ENCODE measurements around the gene SMARCD1. TPM values are rescaled to one million over a fixed set of nuclear protein-coding genes. Genes with fewer than 3 reads are reported as not detected.
A peak's percentile ranks its signal among the peaks of the same experiment; 100 is the strongest.

SMARCD1 gene
- total RNA-seq, 1 experiment from 2014 or later = 152 TPM

- H4K91ac ChIP-seq (ENCODE audit: insufficient read length, low read depth, low read length) = no peak overlapping the region
- H3K9ac ChIP-seq (ENCODE audit: extremely low read depth, insufficient read length, low read length) = no peak overlapping the region
- H3K23ac ChIP-seq (ENCODE audit: insufficient read length, low read depth, low read length) = no peak overlapping the region
- no peak overlapping the region for H4K8ac ChIP-seq (replicated peaks; ENCODE audit: insufficient read length, low read depth, low read length)
- H2BK12ac ChIP-seq (ENCODE audit: insufficient read length, low read depth, low read length) = no peak overlapping the region
- Mint-ChIP-seq H3K27me3 (ENCODE audit: low read depth) (peaks cover 95% of the 10 kb centered on the region), H3K4me3 (peak overlapping the region; percentile 52 to 75), H3K36me3 (ENCODE audit: insufficient read depth in 1 of 3, low read depth in 3 of 3) (no peaks in the 10 kb centered on the region; a peak in 1 of 7 replicates), H3K27ac (no peak overlapping the region), H3K4me1 (peaks cover 16 to 20% of the 10 kb centered on the region in 2 experiments), H3K9me3 (peaks cover 0 to 2% of the 10 kb centered on the region in 2 experiments; a peak in 1 of 5 replicates)
- no peak overlapping the region for H3K18ac ChIP-seq (ENCODE audit: insufficient read length, low read depth, low read length)
- no peaks in the 10 kb centered on the region for H3K9me3 ChIP-seq (ENCODE audit: control insufficient read depth, low read depth, low read length)
- H2BK5ac ChIP-seq (ENCODE audit: insufficient read length, low read length) = no peak overlapping the region
- H2BK20ac ChIP-seq (ENCODE audit: low read depth, low read length, poor library complexity, severe bottlenecking) = no peak overlapping the region
- no peak overlapping the region for H3K4me2 ChIP-seq (ENCODE audit: insufficient read depth, insufficient read length, low read length)
- H3K79me2 ChIP-seq (ENCODE audit: insufficient read depth, low read length) = no peaks in the 10 kb centered on the region
- H3K27ac ChIP-seq (ENCODE audit: insufficient read length, low read depth, low read length) = no peak overlapping the region
- no peak overlapping the region for H2AFZ ChIP-seq (ENCODE audit: low read length)
- peaks cover 42% of the 10 kb centered on the region for H3K27me3 ChIP-seq (ENCODE audit: insufficient read depth, low read length)
- no peak overlapping the region for H2AK5ac ChIP-seq (ENCODE audit: insufficient read length, low read length)
- no peaks in the 10 kb centered on the region for H4K20me1 ChIP-seq (ENCODE audit: control insufficient read depth, insufficient read depth, insufficient read length)
- H3T11ph ChIP-seq (ENCODE audit: low read length) = no peak overlapping the region
- WGBS (ENCODE audit: extremely low coverage, insufficient read length, low lambda C conversion rate) = no CpG with 5 or more reads among the region's 30 CpGs
- H3K23me2 ChIP-seq (ENCODE audit: insufficient read length, low read depth, low read length, poor library complexity, severe bottlenecking) = peaks cover 3% of the 10 kb centered on the region
- no peak overlapping the region for H3K4ac ChIP-seq (ENCODE audit: low read depth, low read length)
- H3K14ac ChIP-seq (ENCODE audit: insufficient read depth, low read length) = no peak overlapping the region
- H3K56ac ChIP-seq (ENCODE audit: insufficient read length, low read depth, low read length) = no peak overlapping the region
- H3K79me1 ChIP-seq (ENCODE audit: insufficient read depth, low read depth, low read length, poor library complexity, severe bottlenecking) = no peaks in the 10 kb centered on the region
- TF ChIP-seq, protein P1, sequence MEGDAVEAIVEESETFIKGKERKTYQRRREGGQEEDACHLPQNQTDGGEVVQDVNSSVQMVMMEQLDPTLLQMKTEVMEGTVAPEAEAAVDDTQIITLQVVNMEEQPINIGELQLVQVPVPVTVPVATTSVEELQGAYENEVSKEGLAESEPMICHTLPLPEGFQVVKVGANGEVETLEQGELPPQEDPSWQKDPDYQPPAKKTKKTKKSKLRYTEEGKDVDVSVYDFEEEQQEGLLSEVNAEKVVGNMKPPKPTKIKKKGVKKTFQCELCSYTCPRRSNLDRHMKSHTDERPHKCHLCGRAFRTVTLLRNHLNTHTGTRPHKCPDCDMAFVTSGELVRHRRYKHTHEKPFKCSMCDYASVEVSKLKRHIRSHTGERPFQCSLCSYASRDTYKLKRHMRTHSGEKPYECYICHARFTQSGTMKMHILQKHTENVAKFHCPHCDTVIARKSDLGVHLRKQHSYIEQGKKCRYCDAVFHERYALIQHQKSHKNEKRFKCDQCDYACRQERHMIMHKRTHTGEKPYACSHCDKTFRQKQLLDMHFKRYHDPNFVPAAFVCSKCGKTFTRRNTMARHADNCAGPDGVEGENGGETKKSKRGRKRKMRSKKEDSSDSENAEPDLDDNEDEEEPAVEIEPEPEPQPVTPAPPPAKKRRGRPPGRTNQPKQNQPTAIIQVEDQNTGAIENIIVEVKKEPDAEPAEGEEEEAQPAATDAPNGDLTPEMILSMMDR (conservative IDR thresholded peaks at IDR 0.05) = no peak
- peak; percentile 29 for DNase-seq
- no peak overlapping the region for H4K5ac ChIP-seq (ENCODE audit: insufficient read length, low read depth, low read length)
- H3K4me1 ChIP-seq (ENCODE audit: insufficient read depth, low read length) = no peaks in the 10 kb centered on the region
- no peak overlapping the region for H2BK15ac ChIP-seq (ENCODE audit: low read depth, low read length)
- H2BK120ac ChIP-seq (ENCODE audit: low read depth, low read length, poor library complexity, severe bottlenecking) = no peak overlapping the region
Measured at GRCh38 chr12:50057896-50058670, 27.1 kb upstream of the SMARCD1 start.

All from H9 (cell line).